HEK293T (cell line): ENCODE measurements around the gene BRAT1.

Experiments used
- CTCF ChIA-PET: fragments of 350-600 bp; formaldehyde crosslinking; extraction: SDS; loops from one replicate; lab custom pipeline; 2021; ENCODE audit warnings: antibody characterized with exemption, inconsistent platforms; lab: Yijun Ruan, JAX
- POLR2A ChIA-PET: fragments of 350-600 bp; formaldehyde crosslinking; extraction: SDS; loops from one replicate; lab custom pipeline; 2020; ENCODE audit warnings: antibody characterized with exemption, inconsistent platforms; lab: Yijun Ruan, JAX
- DNase-seq: peaks from one replicate; pipeline ENCODE4 v3.0.0; 2012; ENCODE audit warnings: mixed read lengths; ENCODE audit errors: extremely low spot score
- ARNT ChIP-seq: fragments of 450-650 bp; IDR thresholded peaks from 2 replicates; pipeline ENCODE4 v1.6.1; 2017; ENCODE audit warnings: mild to moderate bottlenecking
- BHLHE40 ChIP-seq: fragments of 450-650 bp; IDR thresholded peaks from 2 replicates; pipeline ENCODE4 v1.6.1; 2016; ENCODE audit warnings: mild to moderate bottlenecking, moderate library complexity, borderline replicate concordance
- CTBP1 ChIP-seq: fragments of 450-650 bp; IDR thresholded peaks from 2 replicates; pipeline ENCODE4 v1.6.1; 2016; ENCODE audit warnings: borderline replicate concordance
- ELF4 ChIP-seq: fragments of 450-650 bp; IDR thresholded peaks from 2 replicates; pipeline ENCODE4 v1.6.1; 2017; ENCODE audit warnings: antibody characterized with exemption
- FOXA1 ChIP-seq: fragments of 450-650 bp; IDR thresholded peaks from 2 replicates; pipeline ENCODE4 v1.6.1; 2016; ENCODE audit warnings: mild to moderate bottlenecking
- FOXK2 ChIP-seq: fragments of 450-650 bp; IDR thresholded peaks from 2 replicates; pipeline ENCODE4 v1.6.1; 2016; ENCODE audit warnings: mild to moderate bottlenecking
- FOXM1 ChIP-seq: fragments of 450-650 bp; IDR thresholded peaks from 2 replicates; pipeline ENCODE4 v1.6.1; 2017; ENCODE audit warnings: mild to moderate bottlenecking, borderline replicate concordance
- HDGF ChIP-seq: fragments of 450-650 bp; IDR thresholded peaks from 2 replicates; pipeline ENCODE4 v1.6.1; 2017; ENCODE audit warnings: antibody characterized with exemption, borderline replicate concordance
- L3MBTL2 ChIP-seq: fragments of 450-650 bp; conservative IDR thresholded peaks from 2 replicates; pipeline ENCODE4 v1.6.1; 2016; ENCODE audit warnings: mild to moderate bottlenecking
- LEF1 ChIP-seq: fragments of 450-650 bp; IDR thresholded peaks from 2 replicates; pipeline ENCODE4 v1.6.1; 2017; ENCODE audit warnings: mild to moderate bottlenecking, borderline replicate concordance
- NFRKB ChIP-seq: fragments of 450-650 bp; IDR thresholded peaks from 2 replicates; pipeline ENCODE4 v1.6.1; 2016; ENCODE audit warnings: mild to moderate bottlenecking, moderate library complexity
- PKNOX1 ChIP-seq: fragments of 450-650 bp; IDR thresholded peaks from 2 replicates; pipeline ENCODE4 v1.6.1; 2016
- SP1 ChIP-seq: fragments of 450-650 bp; IDR thresholded peaks from 2 replicates; pipeline ENCODE4 v1.6.1; 2017
- SUZ12 ChIP-seq: fragments of 450-650 bp; IDR thresholded peaks from 2 replicates; pipeline ENCODE4 v1.6.1; 2016; ENCODE audit warnings: mild to moderate bottlenecking
- TARDBP ChIP-seq: fragments of 450-650 bp; IDR thresholded peaks from 2 replicates; pipeline ENCODE4 v1.6.1; 2016
- ZNF384 ChIP-seq: fragments of 450-650 bp; IDR thresholded peaks from 2 replicates; pipeline ENCODE4 v1.6.1; 2016

The BRAT1 gene

GRCh38 chr7:2509298-2509906 lies 45.9 kb downstream of the BRAT1 start:
- TF ChIP-seq FOXM1: no peak
- TF ChIP-seq HDGF: no peak
- no peak for TF ChIP-seq SUZ12
- no peak for TF ChIP-seq TARDBP
- ChIA-PET POLR2A (interaction anchor here (0.9 kb wide), 1 partner anchor 11 kb away, joined by 3 read pairs; no protein-coding TSS in a partner anchor), CTCF (no interaction called here)
- no peak for DNase-seq

GRCh38 chr7:2508327-2509215 lies 46.8 kb downstream of the BRAT1 start:
- ChIA-PET POLR2A (no interaction called here), CTCF (no interaction called here)
- no peak for DNase-seq
- no peak for TF ChIP-seq CTBP1
- TF ChIP-seq PKNOX1: no peak
- TF ChIP-seq ARNT: no peak

GRCh38 chr7:2507917-2508306 lies 47.4 kb downstream of the BRAT1 start:
- no peak for DNase-seq
- TF ChIP-seq FOXM1 (no peak), CTBP1 (no peak), TARDBP (no peak), HDGF (no peak), SUZ12 (no peak), L3MBTL2 (no peak), NFRKB (no peak), FOXA1 (no peak), ZNF384 (no peak), PKNOX1 (no peak), ELF4 (no peak), BHLHE40 (no peak), LEF1 (no peak), ARNT (no peak), FOXK2 (no peak), SP1 (no peak)
- ChIA-PET POLR2A (no interaction called here), CTCF (no interaction called here)

- no peak for TF ChIP-seq L3MBTL2
- no peak for TF ChIP-seq SP1
- no peak for TF ChIP-seq NFRKB
- no peak for TF ChIP-seq TARDBP
- TF ChIP-seq ZNF384: no peak
- CTCF ChIA-PET: no interaction called here
- POLR2A ChIA-PET: no interaction called here
Measured at GRCh38 chr7:2507208-2507916, 48.0 kb downstream of the BRAT1 start.

GRCh38 chr7:2505401-2505800 lies 49.9 kb downstream of the BRAT1 start:
- CTCF ChIA-PET: no interaction called here

More at GRCh38 chr7:2507208-2507916, 48.0 kb downstream of the BRAT1 start:
- DNase-seq: no peak

More at GRCh38 chr7:2505401-2505800, 49.9 kb downstream of the BRAT1 start:
- TF ChIP-seq NFRKB: no peak
- no peak for TF ChIP-seq L3MBTL2
- TF ChIP-seq ELF4: no peak
- no peak for TF ChIP-seq FOXM1
- no peak for TF ChIP-seq FOXK2
- no peak for TF ChIP-seq BHLHE40
- no peak for TF ChIP-seq PKNOX1
- TF ChIP-seq FOXA1: no peak
- no peak for TF ChIP-seq SUZ12
- no peak for TF ChIP-seq SP1
- TF ChIP-seq ARNT: no peak
- no peak for TF ChIP-seq TARDBP
- TF ChIP-seq CTBP1: no peak
- no peak for TF ChIP-seq HDGF
- TF ChIP-seq LEF1: no peak
- TF ChIP-seq ZNF384: no peak
- POLR2A ChIA-PET: no interaction called here
- no peak for DNase-seq
